Neural cell (in vitro differentiated cells): ENCODE data around the gene ZC3H14. TPM values are rescaled to one million over a fixed set of nuclear protein-coding genes. Genes with fewer than 3 reads are reported as not detected.

Source experiments
- H2AFZ ChIP-seq: fragments of 200-600, 300-800 bp; sonication (generic), shearing (Covaris generic); 2 replicates; pipeline ENCODE4 v1.6.0; 2014; ENCODE audit warnings: low read depth, mild to moderate bottlenecking, antibody characterized with exemption, low read length, moderate library complexity
- H3F3A ChIP-seq: fragments of 200-600 bp; shearing (Covaris generic); 2 replicates; pipeline ENCODE4 v1.6.1; 2016; ENCODE audit warnings: mild to moderate bottlenecking, moderate library complexity, mixed read lengths, antibody characterized with exemption, low read length; ENCODE audit not compliant: insufficient read depth, poor library complexity, severe bottlenecking
- H3K27ac ChIP-seq: fragments of 200-600, 300-800 bp; sonication (generic), shearing (Covaris generic); 2 replicates; pipeline ENCODE4 v1.5.1; 2014; ENCODE audit warnings: mild to moderate bottlenecking, low read length, moderate library complexity
- H3K27me3 ChIP-seq: fragments of 300-800, 200-600 bp; sonication (generic), shearing (Covaris generic); 2 replicates; pipeline ENCODE4 v1.6.0; 2014; ENCODE audit warnings: mild to moderate bottlenecking, low read depth, low read length, moderate library complexity; ENCODE audit not compliant: insufficient read depth
- H3K36me3 ChIP-seq: fragments of 300-800, 200-600 bp; sonication (generic), shearing (Covaris generic); 2 replicates; pipeline ENCODE4 v1.5.1; 2014; ENCODE audit warnings: mild to moderate bottlenecking, antibody characterized with exemption, low read length, moderate library complexity; ENCODE audit not compliant: insufficient read depth
- H3K4me2 ChIP-seq: fragments of 300-800, 200-600 bp; sonication (generic), shearing (Covaris generic); 2 replicates; pipeline ENCODE4 v1.6.0; 2014; ENCODE audit warnings: mild to moderate bottlenecking, low read length
- H3K4me3 ChIP-seq: fragments of 300-800, 200-600 bp; sonication (generic), shearing (Covaris generic); 2 replicates; pipeline ENCODE4 v1.5.1; 2014; ENCODE audit warnings: mild to moderate bottlenecking, low read length, moderate library complexity
- H3K79me2 ChIP-seq: fragments of 200-600 bp; shearing (Covaris generic); replicated peaks from 2 replicates; pipeline ENCODE4 v1.6.0; 2014; ENCODE audit warnings: mild to moderate bottlenecking, low read length, moderate library complexity; ENCODE audit not compliant: insufficient read depth
- H3K9ac ChIP-seq: fragments of 300-800, 200-600 bp; sonication (generic), shearing (Covaris generic); 2 replicates; pipeline ENCODE4 v1.6.1; 2016; ENCODE audit warnings: mild to moderate bottlenecking, low read length, mixed read lengths
- H3K9me2 ChIP-seq: fragments of 200-600 bp; shearing (Covaris generic); 2 replicates; pipeline ENCODE4 v1.6.1; 2016; ENCODE audit warnings: mild to moderate bottlenecking, low read length, mixed read lengths; ENCODE audit not compliant: insufficient read depth
- H3K9me3 ChIP-seq: fragments of 200-600, 300-800 bp; sonication (generic), shearing (Covaris generic); 2 replicates; pipeline ENCODE4 v1.6.1; 2016; ENCODE audit warnings: mild to moderate bottlenecking, mixed run types, low read length, moderate library complexity, mixed read lengths
- H4K20me1 ChIP-seq: fragments of 200-600 bp; shearing (Covaris generic); 2 replicates; pipeline ENCODE4 v1.6.1; 2016; ENCODE audit warnings: mild to moderate bottlenecking, mixed run types; ENCODE audit not compliant: insufficient read depth
- EP300 ChIP-seq: fragments of 450-650 bp; conservative IDR thresholded peaks from 2 replicates; pipeline ENCODE4 v1.6.1; 2014; ENCODE audit warnings: antibody characterized with exemption, mild to moderate bottlenecking, moderate library complexity; ENCODE audit not compliant: poor library complexity, severe bottlenecking
- EZH2 ChIP-seq: fragments of 200-600, 300-800 bp; shearing (Covaris generic), sonication (generic); IDR thresholded peaks from 2 replicates; pipeline ENCODE4 v1.6.1; 2014; ENCODE audit warnings: antibody characterized with exemption, low read length, borderline replicate concordance, mild to moderate bottlenecking; ENCODE audit not compliant: insufficient read depth, poor library complexity, severe bottlenecking
- MXI1 ChIP-seq: fragments of 450-650 bp; conservative IDR thresholded peaks from 2 replicates; pipeline ENCODE4 v1.6.1; 2014; ENCODE audit warnings: antibody characterized with exemption, mild to moderate bottlenecking; ENCODE audit not compliant: poor library complexity, severe bottlenecking
- POLR2AphosphoS5 ChIP-seq: IDR thresholded peaks from 2 replicates; pipeline ENCODE4 v1.6.1; 2012
- SMC3 ChIP-seq: fragments of 450-650 bp; conservative IDR thresholded peaks from 2 replicates; pipeline ENCODE4 v1.6.1; 2014; ENCODE audit warnings: antibody characterized with exemption, mild to moderate bottlenecking, moderate library complexity; ENCODE audit not compliant: poor library complexity
- TAF1 ChIP-seq: IDR thresholded peaks from 2 replicates; pipeline ENCODE4 v1.6.1; 2012; ENCODE audit warnings: low read depth
- polyA plus RNA-seq: library from polyadenylated mRNA; depleted of rRNA; stranded (reverse); fragments of >200 nt; gene quantifications from 2 replicates; pipeline ENCODE4 v1.2.3, GENCODE V29; 2014
- TF ChIP-seq, protein P1 (sequence below): fragments of 450-650 bp; IDR thresholded peaks from 2 replicates; pipeline ENCODE4 v1.5.1; 2014; ENCODE audit warnings: antibody characterized with exemption, mild to moderate bottlenecking, moderate library complexity; ENCODE audit not compliant: poor library complexity, severe bottlenecking
- TF ChIP-seq, protein P2 (sequence below): IDR thresholded peaks from 2 replicates; pipeline ENCODE4 v1.6.1; 2012; ENCODE audit warnings: borderline replicate concordance

ZC3H14 gene
- polyA plus RNA-seq, 1 donor from 2014 or later: 70.5 TPM

DNA sequence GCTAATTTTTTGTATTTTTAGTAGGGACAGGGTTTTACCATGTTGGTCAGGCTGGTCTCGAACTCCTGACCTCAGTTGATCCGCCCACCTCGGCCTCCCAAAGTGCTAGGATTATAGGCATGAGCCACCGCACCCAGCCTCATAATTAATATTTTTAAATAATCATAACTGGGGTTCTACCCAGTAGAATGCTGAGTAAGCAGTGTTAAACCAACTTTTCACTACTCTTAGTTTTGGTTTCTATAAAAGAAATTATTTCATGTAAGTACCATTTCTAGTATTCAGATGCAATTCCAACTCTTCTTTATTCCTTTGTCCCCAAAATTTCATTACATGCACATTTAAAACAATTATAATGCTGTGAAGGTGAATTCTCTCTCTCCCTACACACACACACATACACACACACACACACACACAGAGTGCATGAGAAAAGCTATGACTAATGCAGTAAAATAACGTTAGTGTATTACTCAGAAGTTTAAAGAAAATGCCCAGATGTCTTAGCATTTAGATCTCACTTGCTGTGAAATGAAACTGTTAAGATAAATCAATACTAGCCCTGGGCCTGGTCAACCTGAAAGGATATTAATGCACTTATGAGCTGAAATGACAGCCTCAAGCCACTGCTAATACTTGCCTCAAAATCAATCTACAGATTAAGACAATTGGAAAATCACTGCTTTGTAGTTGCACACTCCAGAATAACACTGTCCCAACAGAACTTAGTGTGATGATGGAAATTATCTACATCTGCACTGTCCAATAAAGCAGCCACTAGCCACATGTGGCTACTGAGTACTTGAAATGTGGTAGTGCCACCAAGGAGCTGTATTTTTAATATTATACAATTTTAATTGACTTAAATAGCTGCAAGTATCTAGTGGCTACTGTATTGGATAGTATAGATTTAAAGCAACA is 44.0 kb upstream of the ZC3H14 start (continued):
- TF ChIP-seq, protein P1, sequence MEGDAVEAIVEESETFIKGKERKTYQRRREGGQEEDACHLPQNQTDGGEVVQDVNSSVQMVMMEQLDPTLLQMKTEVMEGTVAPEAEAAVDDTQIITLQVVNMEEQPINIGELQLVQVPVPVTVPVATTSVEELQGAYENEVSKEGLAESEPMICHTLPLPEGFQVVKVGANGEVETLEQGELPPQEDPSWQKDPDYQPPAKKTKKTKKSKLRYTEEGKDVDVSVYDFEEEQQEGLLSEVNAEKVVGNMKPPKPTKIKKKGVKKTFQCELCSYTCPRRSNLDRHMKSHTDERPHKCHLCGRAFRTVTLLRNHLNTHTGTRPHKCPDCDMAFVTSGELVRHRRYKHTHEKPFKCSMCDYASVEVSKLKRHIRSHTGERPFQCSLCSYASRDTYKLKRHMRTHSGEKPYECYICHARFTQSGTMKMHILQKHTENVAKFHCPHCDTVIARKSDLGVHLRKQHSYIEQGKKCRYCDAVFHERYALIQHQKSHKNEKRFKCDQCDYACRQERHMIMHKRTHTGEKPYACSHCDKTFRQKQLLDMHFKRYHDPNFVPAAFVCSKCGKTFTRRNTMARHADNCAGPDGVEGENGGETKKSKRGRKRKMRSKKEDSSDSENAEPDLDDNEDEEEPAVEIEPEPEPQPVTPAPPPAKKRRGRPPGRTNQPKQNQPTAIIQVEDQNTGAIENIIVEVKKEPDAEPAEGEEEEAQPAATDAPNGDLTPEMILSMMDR: no peak

DNA sequence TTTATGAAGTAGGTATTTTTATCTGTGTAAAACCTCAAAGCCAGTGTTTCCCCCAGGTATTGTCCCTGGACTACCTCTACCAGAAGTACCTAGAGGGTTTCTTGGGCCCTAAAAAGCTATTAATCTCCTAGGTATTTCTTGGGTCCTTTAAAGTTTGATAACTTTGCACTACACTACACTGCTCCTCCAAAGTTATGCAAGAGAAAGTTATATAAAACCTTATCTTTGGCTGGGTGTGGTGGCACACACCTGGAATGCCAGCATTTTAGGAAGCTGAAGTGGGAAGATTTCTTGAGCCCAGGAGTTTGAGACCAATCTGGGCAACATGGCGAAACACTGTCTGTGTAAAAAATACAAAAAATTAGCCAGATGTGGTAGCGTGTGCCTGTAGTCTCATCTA is 42.9 kb upstream of the ZC3H14 start:
- no peak overlapping the region for H3K27ac ChIP-seq
- no peak overlapping the region for H3K4me2 ChIP-seq
- no peaks in the 10 kb centered on the region for H3K36me3 ChIP-seq
- H4K20me1 ChIP-seq: no peaks in the 10 kb centered on the region
- no peaks in the 10 kb centered on the region for H3K9me3 ChIP-seq
- H3K79me2 ChIP-seq: no peaks in the 10 kb centered on the region
- no peak overlapping the region for H3K4me3 ChIP-seq
- H2AFZ ChIP-seq: no peak overlapping the region
- H3K9ac ChIP-seq: no peak overlapping the region
- TF ChIP-seq POLR2AphosphoS5 (no peak), EP300 (no peak), SMC3 (no peak), TAF1 (no peak)
- TF ChIP-seq, protein P1: no peak
- TF ChIP-seq, protein P2, sequence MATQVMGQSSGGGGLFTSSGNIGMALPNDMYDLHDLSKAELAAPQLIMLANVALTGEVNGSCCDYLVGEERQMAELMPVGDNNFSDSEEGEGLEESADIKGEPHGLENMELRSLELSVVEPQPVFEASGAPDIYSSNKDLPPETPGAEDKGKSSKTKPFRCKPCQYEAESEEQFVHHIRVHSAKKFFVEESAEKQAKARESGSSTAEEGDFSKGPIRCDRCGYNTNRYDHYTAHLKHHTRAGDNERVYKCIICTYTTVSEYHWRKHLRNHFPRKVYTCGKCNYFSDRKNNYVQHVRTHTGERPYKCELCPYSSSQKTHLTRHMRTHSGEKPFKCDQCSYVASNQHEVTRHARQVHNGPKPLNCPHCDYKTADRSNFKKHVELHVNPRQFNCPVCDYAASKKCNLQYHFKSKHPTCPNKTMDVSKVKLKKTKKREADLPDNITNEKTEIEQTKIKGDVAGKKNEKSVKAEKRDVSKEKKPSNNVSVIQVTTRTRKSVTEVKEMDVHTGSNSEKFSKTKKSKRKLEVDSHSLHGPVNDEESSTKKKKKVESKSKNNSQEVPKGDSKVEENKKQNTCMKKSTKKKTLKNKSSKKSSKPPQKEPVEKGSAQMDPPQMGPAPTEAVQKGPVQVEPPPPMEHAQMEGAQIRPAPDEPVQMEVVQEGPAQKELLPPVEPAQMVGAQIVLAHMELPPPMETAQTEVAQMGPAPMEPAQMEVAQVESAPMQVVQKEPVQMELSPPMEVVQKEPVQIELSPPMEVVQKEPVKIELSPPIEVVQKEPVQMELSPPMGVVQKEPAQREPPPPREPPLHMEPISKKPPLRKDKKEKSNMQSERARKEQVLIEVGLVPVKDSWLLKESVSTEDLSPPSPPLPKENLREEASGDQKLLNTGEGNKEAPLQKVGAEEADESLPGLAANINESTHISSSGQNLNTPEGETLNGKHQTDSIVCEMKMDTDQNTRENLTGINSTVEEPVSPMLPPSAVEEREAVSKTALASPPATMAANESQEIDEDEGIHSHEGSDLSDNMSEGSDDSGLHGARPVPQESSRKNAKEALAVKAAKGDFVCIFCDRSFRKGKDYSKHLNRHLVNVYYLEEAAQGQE: no peak
- no peaks in the 10 kb centered on the region for H3F3A ChIP-seq
- no peaks in the 10 kb centered on the region for H3K27me3 ChIP-seq
- no peaks in the 10 kb centered on the region for H3K9me2 ChIP-seq

DNA sequence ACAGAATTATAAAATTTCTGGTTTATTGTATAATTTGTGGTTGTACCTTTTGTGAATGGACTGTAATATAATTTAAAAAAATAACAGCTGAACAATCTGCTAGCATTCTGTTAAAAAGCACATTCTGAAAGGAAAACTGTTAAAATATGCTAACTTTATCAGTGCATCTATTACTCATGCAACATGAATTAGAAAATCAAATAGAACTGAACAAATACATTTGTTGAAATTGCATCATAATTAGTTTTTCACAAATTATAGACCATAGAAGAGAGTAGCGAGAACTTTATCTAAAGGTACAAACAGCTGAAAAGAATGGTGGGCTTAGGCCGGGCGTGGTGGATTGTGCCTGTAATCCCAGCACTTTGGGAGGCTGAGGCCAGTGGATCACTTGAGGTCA is 41.0 kb upstream of the ZC3H14 start:
- H3K79me2 ChIP-seq: no peaks in the 10 kb centered on the region
- H3K27ac ChIP-seq: no peak overlapping the region
- TF ChIP-seq MXI1: no peak
- no peak for TF ChIP-seq EP300
- no peak for TF ChIP-seq EZH2
- no peak for TF ChIP-seq TAF1
- TF ChIP-seq, protein P1: no peak
- no peak overlapping the region for H3K4me3 ChIP-seq
- H4K20me1 ChIP-seq: no peaks in the 10 kb centered on the region
- H3K4me2 ChIP-seq: no peak overlapping the region
- no peaks in the 10 kb centered on the region for H3K36me3 ChIP-seq
- H3F3A ChIP-seq: no peaks in the 10 kb centered on the region
- no peaks in the 10 kb centered on the region for H3K9me2 ChIP-seq
- H3K27me3 ChIP-seq: no peaks in the 10 kb centered on the region
- H3K9me3 ChIP-seq: no peaks in the 10 kb centered on the region
- no peak overlapping the region for H3K9ac ChIP-seq
- no peak overlapping the region for H2AFZ ChIP-seq
